ENCODE measurements around the gene PHLDB3.

PHLDB3 gene

DNA sequence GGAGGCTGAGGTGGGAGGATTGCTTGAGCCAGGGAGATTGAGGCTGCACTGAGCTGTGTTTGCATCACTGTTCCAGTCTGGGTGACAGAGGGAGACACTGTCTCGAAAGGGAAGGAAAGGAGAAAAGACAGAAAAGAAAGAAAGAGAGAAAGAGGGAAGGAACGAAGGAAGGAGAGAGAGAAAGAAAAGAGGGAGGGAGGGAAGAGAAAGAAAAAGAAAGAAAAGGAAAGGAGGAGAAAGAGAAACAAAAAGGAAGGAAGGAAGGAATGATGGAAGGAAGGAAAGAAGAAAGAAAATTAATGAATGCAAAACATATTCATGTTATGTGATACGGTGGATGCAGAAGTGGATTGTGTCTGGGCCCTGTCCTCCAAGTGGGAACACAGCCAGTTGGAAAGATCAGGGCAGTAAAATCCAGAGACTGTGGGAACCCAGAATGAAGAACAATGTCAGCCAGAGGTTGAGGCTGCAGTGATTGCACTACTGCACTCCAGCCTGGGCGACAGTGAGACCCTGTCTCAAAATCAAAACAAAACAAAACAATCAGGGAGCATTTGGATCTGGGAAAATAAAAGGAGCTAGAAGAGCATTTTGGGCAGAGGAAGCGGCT is 6.2 kb downstream of the PHLDB3 start:
- H3K4me3 ChIP-seq (ENCODE audit: low read length), result no peak overlapping the region
- TF ChIP-seq ZNF274 (IDR thresholded peaks at IDR 0.05; ENCODE audit: low read depth, low read length), result no peak

DNA sequence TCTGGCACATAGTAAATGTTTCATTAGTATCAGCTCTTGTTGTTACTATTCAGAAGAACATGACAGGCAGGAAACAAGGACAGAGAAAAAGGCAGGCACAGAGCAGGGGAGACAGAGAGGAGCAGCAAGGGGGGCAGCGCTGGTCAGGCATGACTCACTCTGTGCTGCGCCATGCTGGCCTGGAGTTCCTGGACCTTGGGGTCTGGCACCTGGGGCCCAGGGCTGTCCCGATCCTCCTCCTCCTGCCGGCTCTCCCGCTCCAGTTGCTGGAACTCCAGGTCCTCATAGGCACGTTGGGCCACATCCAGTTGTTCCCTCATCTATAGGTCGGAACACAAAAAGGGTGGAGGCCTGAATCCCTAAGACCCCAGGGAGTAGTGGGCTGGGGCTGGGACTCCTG is 7.6 kb downstream of the PHLDB3 start:
- H3K4me3 ChIP-seq (ENCODE audit: low read length), result no peak overlapping the region
- no peak for TF ChIP-seq ZNF274 (IDR thresholded peaks at IDR 0.05; ENCODE audit: low read depth, low read length)

DNA sequence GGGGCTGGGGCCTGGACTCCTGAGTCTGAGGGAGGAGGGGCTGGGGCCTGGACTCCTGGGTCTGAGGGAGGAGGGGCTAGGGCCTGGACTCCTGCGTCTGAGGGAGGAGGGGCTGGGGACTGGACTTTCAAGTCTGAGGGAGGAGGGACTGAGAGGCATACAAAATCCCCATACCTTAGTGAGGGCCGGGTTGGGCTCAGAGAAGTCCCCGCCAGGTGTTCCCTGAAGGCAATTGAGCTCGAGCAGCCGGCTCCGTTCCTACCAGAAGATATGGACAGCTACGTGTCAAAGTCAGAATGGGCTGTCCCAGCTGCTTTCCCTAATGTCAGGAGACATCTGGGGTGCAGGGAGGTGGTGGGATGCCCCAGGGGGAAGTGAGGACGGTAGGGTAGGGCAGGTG is 9.5 kb downstream of the PHLDB3 start:
- no peak overlapping the region for H3K4me3 ChIP-seq (ENCODE audit: low read length)
- no peak for TF ChIP-seq ZNF274 (IDR thresholded peaks at IDR 0.05; ENCODE audit: low read depth, low read length)

DNA sequence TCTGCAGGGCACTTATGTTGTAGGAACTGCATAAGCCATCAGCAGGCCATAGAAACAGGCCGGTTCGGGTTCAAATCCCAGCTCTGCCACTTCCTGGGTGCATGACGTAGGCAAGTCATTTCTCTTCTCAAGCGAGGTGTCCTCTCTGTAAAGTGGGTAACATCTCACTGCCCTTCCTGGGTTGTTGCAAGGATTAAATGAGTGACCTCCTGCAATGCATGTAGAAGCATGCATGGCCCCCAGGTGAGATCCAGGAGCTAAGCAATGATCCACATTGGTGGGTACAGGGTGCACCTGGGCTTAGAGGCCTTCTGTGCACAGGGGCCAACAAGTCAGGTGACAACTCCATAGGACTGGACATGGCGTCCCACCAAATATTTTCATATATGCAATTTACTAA is 13.8 kb downstream of the PHLDB3 start:
- no peak for TF ChIP-seq ZNF274 (IDR thresholded peaks at IDR 0.05; ENCODE audit: low read depth, low read length)
- no peak overlapping the region for H3K4me3 ChIP-seq (ENCODE audit: low read length)

DNA sequence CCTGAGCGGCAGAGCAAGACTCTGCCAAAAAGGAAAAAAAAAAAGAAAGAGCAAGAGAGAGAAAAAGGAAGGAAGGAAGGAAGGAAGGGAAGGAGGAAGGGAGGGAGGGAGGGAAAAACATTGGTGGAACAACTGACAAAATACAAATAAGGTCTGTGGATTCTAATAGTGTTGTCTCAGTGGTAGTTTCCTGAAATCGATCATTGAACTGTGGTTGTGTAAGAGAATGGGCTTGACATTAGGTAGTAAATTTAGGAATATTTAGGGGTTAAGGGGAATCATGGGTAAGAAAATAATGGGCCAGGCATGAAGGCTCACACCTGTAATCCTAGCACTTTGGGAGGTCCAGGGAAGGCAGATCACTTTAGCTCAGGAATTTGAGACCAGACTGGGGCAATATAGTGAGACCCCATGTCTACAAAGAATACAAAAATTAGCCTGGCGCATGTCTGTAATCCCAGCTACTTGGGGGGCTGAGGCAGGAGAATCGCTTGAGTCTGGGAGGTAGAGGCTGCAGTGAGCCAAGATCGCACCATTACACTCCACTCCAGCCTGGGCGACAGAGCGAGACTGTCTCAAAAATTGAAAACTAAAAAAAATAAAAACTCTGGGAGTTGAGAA is 14.5 kb downstream of the PHLDB3 start:
- H3K4me3 ChIP-seq (ENCODE audit: low read length), result no peak overlapping the region
- TF ChIP-seq ZNF274 (IDR thresholded peaks at IDR 0.05; ENCODE audit: low read depth, low read length), result no peak

DNA sequence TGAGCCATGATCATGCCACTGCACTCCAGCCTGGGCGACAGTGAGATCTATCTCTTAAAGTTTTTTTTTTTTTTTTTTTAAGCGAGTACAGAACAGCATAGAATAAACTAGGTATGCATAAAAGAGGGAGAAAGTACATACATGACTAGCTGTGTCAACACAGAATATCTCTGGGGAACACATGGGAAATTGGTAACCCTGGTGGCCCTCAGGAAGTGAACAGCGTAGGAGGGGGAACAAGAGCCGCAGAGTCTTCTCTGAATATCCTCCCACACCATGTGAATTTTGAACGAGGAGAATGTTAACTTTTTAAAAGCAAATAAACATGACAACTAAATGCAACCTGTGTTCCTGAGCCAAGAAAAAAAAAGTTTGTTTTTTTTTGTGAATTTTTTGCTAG is 15.2 kb downstream of the PHLDB3 start:
- H3K4me3 ChIP-seq (ENCODE audit: low read length), result no peak overlapping the region
- TF ChIP-seq ZNF274 (IDR thresholded peaks at IDR 0.05; ENCODE audit: low read depth, low read length), result no peak

DNA sequence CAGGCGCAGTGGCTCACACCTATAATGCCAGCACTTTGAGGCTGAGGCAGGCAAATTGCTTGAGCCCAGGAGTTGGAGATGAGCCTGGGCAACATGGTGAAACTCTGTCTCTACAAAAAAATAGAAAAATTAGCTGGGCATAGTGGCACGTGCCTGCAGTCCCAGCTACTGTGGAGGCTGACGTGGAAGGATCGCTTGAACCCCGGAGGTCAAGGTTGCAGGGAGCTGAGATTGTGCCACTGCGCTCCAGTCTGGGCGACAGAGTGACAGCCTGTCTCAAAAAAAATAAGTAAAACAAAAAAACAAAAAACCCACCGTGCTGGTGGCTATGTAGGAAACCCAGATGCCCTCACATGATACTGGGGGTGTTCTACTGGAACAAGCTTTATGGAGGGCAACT is 16.4 kb downstream of the PHLDB3 start:
- H3K4me3 ChIP-seq (ENCODE audit: low read length), result no peak overlapping the region
- TF ChIP-seq ZNF274 (IDR thresholded peaks at IDR 0.05; ENCODE audit: low read depth, low read length), result no peak

DNA sequence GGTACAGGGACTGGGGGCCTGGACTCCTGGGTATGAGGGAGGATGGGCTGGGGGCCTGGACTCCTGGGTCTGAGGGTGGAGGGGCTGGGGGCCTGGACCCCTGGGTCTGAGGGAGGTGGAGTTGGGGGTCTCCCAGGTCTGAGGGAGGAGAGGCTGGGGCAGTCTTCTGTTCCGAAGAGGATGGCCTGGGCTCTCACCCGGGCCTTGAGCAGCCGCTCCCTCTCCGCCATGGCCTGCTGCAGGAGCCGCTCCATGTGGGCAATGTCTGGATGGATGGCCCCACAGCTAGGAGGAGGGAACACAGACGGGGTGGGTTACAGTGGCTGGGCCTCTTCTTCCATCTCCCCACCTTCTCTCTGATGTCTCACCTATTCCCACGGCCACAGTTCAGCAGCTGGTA is 18.1 kb downstream of the PHLDB3 start:
- no peak overlapping the region for H3K4me3 ChIP-seq (ENCODE audit: low read length)
- TF ChIP-seq ZNF274 (IDR thresholded peaks at IDR 0.05; ENCODE audit: low read depth, low read length), result no peak

DNA sequence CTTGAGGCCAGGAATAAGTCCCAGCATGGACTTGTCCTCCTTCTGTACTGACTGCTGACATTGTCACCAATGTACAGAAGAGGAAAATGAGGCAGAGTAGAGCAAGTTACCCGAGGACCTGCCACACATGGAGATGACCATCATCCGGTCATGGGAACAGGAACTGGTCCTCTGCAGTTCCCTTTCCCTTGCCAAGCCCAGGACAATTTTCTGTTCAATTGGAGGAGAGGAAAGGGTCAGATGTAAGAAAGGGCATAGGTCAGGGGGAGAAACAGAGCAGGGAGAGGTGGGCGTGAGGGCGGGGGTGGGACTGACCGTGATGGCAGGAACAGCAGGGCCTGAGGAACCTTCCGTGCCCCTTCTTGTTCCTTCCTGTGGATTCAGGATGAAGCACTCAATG is 18.6 kb downstream of the PHLDB3 start:
- H3K4me3 ChIP-seq (ENCODE audit: low read length), result no peak overlapping the region
- TF ChIP-seq ZNF274 (IDR thresholded peaks at IDR 0.05; ENCODE audit: low read depth, low read length), result no peak

DNA sequence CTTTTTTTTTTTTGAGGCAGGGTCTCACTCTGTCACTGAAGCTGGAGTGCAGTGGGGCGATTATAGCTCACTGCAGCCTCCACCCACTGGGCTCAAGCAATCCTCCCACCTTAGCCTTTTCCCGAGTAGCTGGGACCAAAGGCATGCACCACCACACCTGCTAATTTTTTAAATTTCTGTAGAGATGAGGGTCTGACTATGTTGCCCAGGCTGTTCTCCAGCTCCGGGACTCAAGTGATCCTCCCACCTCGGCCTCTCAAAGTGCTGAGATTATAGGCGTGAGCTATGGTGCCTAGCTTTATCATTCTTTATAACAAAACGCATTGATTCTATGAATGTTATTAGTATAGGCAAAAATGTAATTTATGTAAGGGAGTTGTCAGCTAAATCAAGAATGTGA is 21.3 kb downstream of the PHLDB3 start:
- no peak for TF ChIP-seq ZNF274 (IDR thresholded peaks at IDR 0.05; ENCODE audit: low read depth, low read length)
- H3K4me3 ChIP-seq (ENCODE audit: low read length), result no peak overlapping the region

DNA sequence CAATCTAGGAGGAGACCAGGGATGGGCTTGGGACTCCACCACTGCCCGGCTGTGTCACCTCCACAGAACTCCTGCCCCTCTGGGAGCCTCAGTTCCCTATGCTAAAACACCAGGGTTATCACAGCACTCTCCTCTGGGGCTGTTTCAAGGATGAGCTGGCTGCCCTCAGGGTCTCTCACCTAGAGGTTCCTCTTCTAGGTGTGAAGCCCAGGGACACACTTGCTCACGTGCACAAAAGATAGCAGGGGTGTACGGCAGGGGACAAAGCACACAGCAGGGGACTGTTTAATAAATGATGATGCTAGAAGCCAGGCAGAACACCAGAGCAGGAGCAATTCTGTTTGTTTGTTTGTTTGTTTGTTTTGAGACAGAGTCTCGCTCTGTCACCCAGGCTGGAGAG is 22.4 kb downstream of the PHLDB3 start:
- no peak overlapping the region for H3K4me3 ChIP-seq (ENCODE audit: low read length)
- TF ChIP-seq ZNF274 (IDR thresholded peaks at IDR 0.05; ENCODE audit: low read depth, low read length), result no peak

DNA sequence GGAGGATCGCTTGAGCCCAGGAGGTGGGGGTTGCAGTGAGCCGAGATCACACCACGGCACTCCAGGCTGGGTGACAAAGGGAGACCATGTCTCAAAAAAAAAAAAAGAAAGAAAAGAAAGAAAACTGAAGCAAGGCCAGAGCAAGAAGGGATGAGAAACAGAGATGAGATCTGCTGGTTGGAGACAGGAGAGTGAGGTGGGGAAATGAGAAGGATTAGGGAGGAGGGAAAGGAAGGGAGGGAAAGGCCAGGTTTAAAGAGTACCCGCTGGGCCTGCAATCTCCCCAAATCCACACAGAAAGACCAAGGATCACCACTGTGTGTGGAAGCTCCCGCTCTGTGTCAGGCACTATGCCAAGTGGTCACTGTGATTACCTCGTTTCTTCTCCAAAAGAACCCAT is 22.8 kb downstream of the PHLDB3 start:
- TF ChIP-seq ZNF274 (IDR thresholded peaks at IDR 0.05; ENCODE audit: low read depth, low read length), result no peak
- no peak overlapping the region for H3K4me3 ChIP-seq (ENCODE audit: low read length)

DNA sequence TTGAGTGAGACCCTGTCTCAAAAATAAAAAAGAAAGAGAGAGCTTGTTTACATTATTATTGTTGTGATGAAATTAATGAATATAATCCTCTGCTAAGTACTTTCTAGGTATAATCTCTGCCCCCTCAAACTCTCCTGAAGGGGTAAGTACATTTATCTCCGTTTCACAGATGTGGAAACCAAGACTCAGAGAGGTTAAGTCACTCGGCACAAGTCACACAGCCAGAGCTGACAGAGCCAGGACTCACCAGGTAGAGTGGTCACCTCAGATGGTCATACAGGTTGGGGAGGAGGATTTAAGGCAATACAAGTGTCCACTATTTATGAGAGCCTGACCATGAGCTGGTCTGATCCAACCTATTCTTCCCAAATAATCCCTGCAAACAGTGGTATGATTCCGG is 24.0 kb downstream of the PHLDB3 start:
- no peak for TF ChIP-seq ZNF274 (IDR thresholded peaks at IDR 0.05; ENCODE audit: low read depth, low read length)
- H3K4me3 ChIP-seq (ENCODE audit: low read length), result no peak overlapping the region

DNA sequence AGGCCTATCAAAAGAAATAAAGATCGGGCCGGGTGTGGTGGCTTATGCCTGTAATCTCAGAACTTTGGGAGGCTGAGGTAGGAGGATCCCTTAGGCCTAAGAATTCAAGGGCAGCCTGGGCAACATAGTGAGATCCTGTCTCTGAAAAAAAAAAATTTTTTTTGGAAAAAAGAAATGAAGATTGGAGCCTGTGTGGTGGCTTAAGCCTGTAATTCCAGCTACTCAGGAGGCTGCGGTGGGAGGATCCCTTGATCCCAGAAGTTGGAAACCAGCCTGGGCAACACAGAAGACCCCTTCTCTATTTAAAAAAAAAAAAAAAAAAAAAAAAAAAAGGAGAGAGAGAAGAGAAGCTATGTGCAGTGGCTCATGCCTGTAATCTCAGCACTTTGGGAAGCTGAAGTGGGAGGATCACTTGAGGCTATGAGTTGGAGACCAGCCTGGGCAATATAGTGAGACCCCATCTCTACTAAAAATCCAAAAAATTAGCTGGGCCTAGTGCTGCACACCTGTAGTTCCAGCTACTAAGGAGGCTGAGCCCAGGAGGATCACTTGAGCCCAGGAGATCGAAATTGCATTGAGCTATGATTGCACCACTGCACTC is 24.5 kb downstream of the PHLDB3 start:
- no peak for TF ChIP-seq ZNF274 (IDR thresholded peaks at IDR 0.05; ENCODE audit: low read depth, low read length)
- no peak overlapping the region for H3K4me3 ChIP-seq (ENCODE audit: low read length)

DNA sequence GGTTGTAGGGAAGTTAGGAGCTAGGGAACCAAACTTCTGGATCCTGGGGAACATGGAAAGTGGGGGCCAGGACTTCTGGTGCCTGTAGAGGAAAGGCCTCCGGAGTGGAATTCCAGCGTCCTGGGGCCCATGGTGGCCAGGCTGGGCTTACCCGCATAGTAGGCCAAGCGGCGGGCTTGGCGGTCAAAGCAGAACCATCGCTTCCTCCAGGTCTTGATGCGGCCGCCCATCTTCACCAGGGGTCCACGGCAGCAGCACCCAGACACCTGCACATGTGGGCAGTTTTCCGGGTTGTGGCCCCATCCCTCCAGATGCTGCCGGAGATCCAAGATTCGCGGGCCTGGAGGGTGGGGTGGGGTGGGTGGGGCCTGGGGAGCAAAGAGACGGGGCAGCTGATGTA is 25.3 kb downstream of the PHLDB3 start:
- no peak overlapping the region for H3K4me3 ChIP-seq (ENCODE audit: low read length)
- TF ChIP-seq ZNF274 (IDR thresholded peaks at IDR 0.05; ENCODE audit: low read depth, low read length), result no peak

DNA sequence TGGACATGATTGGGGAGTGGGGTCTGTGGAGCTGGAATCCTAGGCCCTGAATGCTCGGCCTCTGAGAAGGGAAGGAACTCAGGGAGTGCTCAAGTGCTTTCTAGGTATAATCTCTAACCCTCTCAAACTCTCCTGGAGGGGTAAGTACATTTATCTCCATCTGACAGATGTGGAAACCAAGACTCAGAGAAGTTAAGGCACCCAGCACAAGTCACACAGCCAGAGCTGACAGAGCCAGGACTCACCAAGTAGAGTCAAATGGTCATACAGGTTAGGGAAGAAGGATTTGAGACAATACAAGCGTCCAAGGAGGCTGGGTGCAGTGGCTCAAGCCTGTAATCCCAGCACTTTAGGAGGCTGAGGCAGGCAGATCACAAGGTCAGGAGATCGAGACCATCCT is 26.2 kb downstream of the PHLDB3 start:
- no peak for TF ChIP-seq ZNF274 (IDR thresholded peaks at IDR 0.05; ENCODE audit: low read depth, low read length)
- no peak overlapping the region for H3K4me3 ChIP-seq (ENCODE audit: low read length)
